GM12878 (cell line): ENCODE results near the gene CACNA1S. TPM values are rescaled to one million over a fixed set of nuclear protein-coding genes. Genes with fewer than 3 reads are reported as not detected.

Experiments
- ATAC-seq: fragments of 200-7000 bp; cut with Tn5 transposase; 3 replicates; pipeline ENCODE4 v1.9.1; 2020; ENCODE audit warnings: mild to moderate bottlenecking, moderate library complexity
- BruUV-seq: library from RNA; stranded (reverse); fragments of 400-500 nt; replicated peaks from 2 replicates; lab custom pipeline; 2021; lab: Mats Ljungman, UMichigan
- CTCF ChIA-PET: fragments of 300-600 bp; sonication (Branson Sonifier 250); formaldehyde crosslinking; extraction: SDS; loops from one replicate; lab custom pipeline; 2021; ENCODE audit warnings: inconsistent platforms; lab: Yijun Ruan, JAX
- POLR2A ChIA-PET: fragments of 350-600 bp; formaldehyde crosslinking; extraction: SDS; loops from one replicate; lab custom pipeline; 2021; ENCODE audit warnings: inconsistent platforms; lab: Charles Lee
- RAD21 ChIA-PET: fragments of 300-600 bp; sonication (Branson Sonifier 250); formaldehyde crosslinking; loops from one replicate; lab custom pipeline; 2023; ENCODE audit warnings: antibody characterized with exemption; ENCODE audit not compliant: unreplicated experiment; lab: Charles Lee
- SMC1A ChIA-PET: fragments of 300-600 bp; sonication (Branson Sonifier 250); formaldehyde crosslinking; loops from one replicate; lab custom pipeline; 2023; ENCODE audit not compliant: unreplicated experiment, uncharacterized antibody; lab: Charles Lee
- DNase-seq: peaks from one replicate; pipeline ENCODE4 v3.0.0-alpha.2; 2011; ENCODE audit warnings: low read depth, low spot score
- FAIRE-seq: peaks from 3 replicates; lab custom pipeline; 2011; peaks lifted over from hg19 to GRCh38; lab: Jason Lieb, UNC
- H2AFZ ChIP-seq: 2 replicates; pipeline ENCODE4 v1.6.0; 2011; ENCODE audit warnings: low read depth, low read length, control low read depth; ENCODE audit not compliant: control insufficient read depth
- H3K27ac ChIP-seq: 2 replicates; pipeline ENCODE4 v1.5.1; 2011; ENCODE audit warnings: control low read depth; ENCODE audit not compliant: control insufficient read depth, insufficient read depth
- H3K27me3 ChIP-seq, 2 experiments: replicated peaks in 1 of 2; 2 replicates each; pipeline versions ENCODE4 v1.6.0 to v1.6.1; 2011; ENCODE audit warnings: low read length in 1 of 2; ENCODE audit not compliant: control insufficient read depth in 2 of 2, insufficient read depth in 2 of 2
- H3K36me3 ChIP-seq, 2 experiments: 2 replicates each; pipeline ENCODE4 v1.5.1; 2011; ENCODE audit warnings: low read length in 1 of 2; ENCODE audit not compliant: control insufficient read depth in 2 of 2, insufficient read depth in 2 of 2
- H3K4me1 ChIP-seq: 2 replicates; pipeline ENCODE4 v1.6.1; 2011; ENCODE audit warnings: mild to moderate bottlenecking, low read length, moderate library complexity, mixed read lengths; ENCODE audit not compliant: control insufficient read depth, insufficient read depth
- H3K4me2 ChIP-seq: 2 replicates; pipeline ENCODE4 v1.6.0; 2011; ENCODE audit warnings: control low read depth; ENCODE audit not compliant: control insufficient read depth, insufficient read depth
- H3K4me3 ChIP-seq: fragments of 200-600 bp; sonication (generic); 2 replicates; pipeline ENCODE4 v1.5.1; 2016
- H3K79me2 ChIP-seq: 2 replicates; pipeline ENCODE4 v1.6.0; 2011; ENCODE audit warnings: low read length; ENCODE audit not compliant: control insufficient read depth, insufficient read depth
- H3K9ac ChIP-seq: 2 replicates; pipeline ENCODE4 v1.8.0; 2011; ENCODE audit warnings: low read length, control low read depth, mixed read lengths; ENCODE audit not compliant: control insufficient read depth, insufficient read depth
- H3K9me3 ChIP-seq: replicated peaks from 3 replicates; pipeline ENCODE4 v1.5.1; 2011; ENCODE audit warnings: mild to moderate bottlenecking, low read length; ENCODE audit not compliant: control insufficient read depth, insufficient read depth
- H4K20me1 ChIP-seq: 2 replicates; pipeline ENCODE4 v1.6.0; 2011; ENCODE audit not compliant: control insufficient read depth, insufficient read depth
- BMI1 ChIP-seq: fragments of 450-650 bp; IDR thresholded peaks from 2 replicates; pipeline ENCODE4 v1.6.1; 2016; ENCODE audit warnings: mild to moderate bottlenecking, moderate library complexity, borderline replicate concordance
- CHD2 ChIP-seq: IDR thresholded peaks from 2 replicates; pipeline ENCODE4 v1.6.1; 2011; ENCODE audit warnings: low read depth, low read length, improper control_type of control experiment, borderline replicate concordance
- HDAC2 ChIP-seq: fragments of 200-600 bp; sonication (generic); IDR thresholded peaks from 2 replicates; pipeline ENCODE4 v1.6.1; 2017
- HDAC6 ChIP-seq: fragments of 200-600 bp; sonication (generic); IDR thresholded peaks from one replicate; pipeline ENCODE4 v1.8.0; 2017; ENCODE audit warnings: antibody characterized with exemption; ENCODE audit not compliant: unreplicated experiment
- LARP7 ChIP-seq: fragments of 450-650 bp; IDR thresholded peaks from 2 replicates; pipeline ENCODE4 v1.6.1; 2017; ENCODE audit warnings: mild to moderate bottlenecking
- NRF1 ChIP-seq: conservative IDR thresholded peaks from 2 replicates; pipeline ENCODE4 v1.6.1; 2011; ENCODE audit warnings: mild to moderate bottlenecking, low read depth, low read length, improper control_type of control experiment
- POLR2AphosphoS2 ChIP-seq: IDR thresholded peaks from 2 replicates; pipeline ENCODE4 v1.6.1; 2011; ENCODE audit warnings: low read depth, mild to moderate bottlenecking, low read length, improper control_type of control experiment, moderate library complexity
- WGBS: methylation state at CpG from one replicate; pipeline ENCODE4 v1.1.6; 2016; ENCODE audit warnings: low lambda C conversion rate; ENCODE audit not compliant: insufficient replicate concordance, insufficient coverage; ENCODE audit errors: missing lambda C conversion rate; 5-methylcytosine and 5-hydroxymethylcytosine counted together
- in situ Hi-C: fragments of 300-500 bp; cut with MboI; formaldehyde crosslinking; loops from 9 replicates; pipeline ENCODE4 v1.14.3; 2018; ENCODE audit warnings: mixed read lengths
- intact Hi-C: fragments of 100-400 bp; cut with micrococcal nuclease; formaldehyde crosslinking; loops from one replicate; pipeline ENCODE4 v1.14.2; 2022; ENCODE audit not compliant: unreplicated experiment
- polyA plus RNA-seq, 11 experiments: library from polyadenylated mRNA; depleted of rRNA in 4 of 11; unstranded in 6 of 11; stranded (reverse) in 5 of 11; fragments of >200 nt; fragmentation: Nextera tagmentation in 4 of 11; fragmentation: Illumina TruSeq in 1 of 11; extraction: Ambion mirVana in 4 of 11; extraction: Trizol in 1 of 11; gene quantifications; 1 replicate in 1 of 11; 2 replicates in 10 of 11; pipeline versions ENCODE4 v1.2.1 to v1.2.3, GENCODE V29; 2011 to 2016; ENCODE audit warnings: inconsistent platforms in 2 of 11, missing spikeins in 2 of 11, low read depth in 1 of 11
- total RNA-seq, 4 experiments: library from RNA; depleted of rRNA in 3 of 4; stranded (reverse); fragments of >200 nt in 3 of 4; fragmentation: Illumina TruSeq in 1 of 4; extraction: Trizol in 1 of 4; gene quantifications; 2 replicates each; pipeline versions ENCODE4 v1.2.1 to v1.2.3, GENCODE V29; 2013 to 2021
- TF ChIP-seq, protein P1 (sequence below): IDR thresholded peaks from 2 replicates; pipeline ENCODE4 v1.6.1; 2012; ENCODE audit warnings: mild to moderate bottlenecking, low read depth, low read length
- TF ChIP-seq, protein P2 (sequence below): fragments of 450-650 bp; IDR thresholded peaks from 2 replicates; pipeline ENCODE4 v1.6.1; 2014; ENCODE audit warnings: mild to moderate bottlenecking
- TF ChIP-seq, protein P3 (sequence below): IDR thresholded peaks from 2 replicates; pipeline ENCODE4 v1.6.1; 2012; ENCODE audit warnings: improper control_type of control experiment, low read depth, low read length; ENCODE audit not compliant: insufficient replicate concordance
- TF ChIP-seq, protein P4 (sequence below): fragments of 450-650 bp; IDR thresholded peaks from 2 replicates; pipeline ENCODE4 v1.6.1; 2017; ENCODE audit warnings: antibody characterized with exemption, mild to moderate bottlenecking, moderate library complexity

Gene CACNA1S
- total and polyA plus RNA-seq, 10 of the 15 experiments (the other 5 are each of a cell fraction or from before 2014, with no cell fraction given) = under 0.01 to 0.04 (median 0.02) TPM; not detected in 6

DNA sequence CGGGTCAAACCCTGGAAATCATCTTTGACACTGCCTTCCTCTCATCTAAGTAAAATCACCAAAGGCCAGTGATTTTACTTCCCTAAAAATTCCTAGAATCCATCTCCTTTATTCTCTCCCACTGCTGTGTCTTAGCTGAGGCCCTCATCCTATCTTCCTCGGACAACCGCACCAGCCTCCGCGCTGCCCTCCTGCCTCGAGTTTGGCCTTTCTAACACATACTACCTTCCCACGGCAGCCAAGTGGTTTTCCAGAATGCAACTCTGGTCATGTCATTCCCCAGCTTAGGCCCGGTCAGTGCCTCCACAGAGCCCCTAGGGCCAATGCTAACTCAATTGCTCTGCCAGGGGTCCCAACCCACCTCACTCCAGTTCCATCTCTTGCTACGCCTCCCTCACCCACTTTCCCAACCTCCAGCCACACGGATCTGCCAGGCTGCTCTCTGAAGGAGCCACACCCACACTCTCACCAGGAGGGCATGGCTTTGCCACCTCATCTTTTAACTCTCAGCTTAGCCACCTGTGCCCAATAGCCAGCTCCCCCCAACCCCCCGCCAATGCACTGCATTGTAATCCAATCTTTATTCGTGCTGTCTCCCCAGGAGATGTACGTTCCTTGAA, 35.3 kb upstream of the CACNA1S start:
- in situ Hi-C loops = no loop called here
- 79% methylated on average over 13 of the region's 13 CpGs for WGBS
- TF ChIP-seq HDAC6 (no peak), BMI1 (no peak), HDAC2 (no peak), POLR2AphosphoS2 (no peak), NRF1 (no peak), LARP7 (no peak), CHD2 (no peak)
- TF ChIP-seq, protein P1, sequence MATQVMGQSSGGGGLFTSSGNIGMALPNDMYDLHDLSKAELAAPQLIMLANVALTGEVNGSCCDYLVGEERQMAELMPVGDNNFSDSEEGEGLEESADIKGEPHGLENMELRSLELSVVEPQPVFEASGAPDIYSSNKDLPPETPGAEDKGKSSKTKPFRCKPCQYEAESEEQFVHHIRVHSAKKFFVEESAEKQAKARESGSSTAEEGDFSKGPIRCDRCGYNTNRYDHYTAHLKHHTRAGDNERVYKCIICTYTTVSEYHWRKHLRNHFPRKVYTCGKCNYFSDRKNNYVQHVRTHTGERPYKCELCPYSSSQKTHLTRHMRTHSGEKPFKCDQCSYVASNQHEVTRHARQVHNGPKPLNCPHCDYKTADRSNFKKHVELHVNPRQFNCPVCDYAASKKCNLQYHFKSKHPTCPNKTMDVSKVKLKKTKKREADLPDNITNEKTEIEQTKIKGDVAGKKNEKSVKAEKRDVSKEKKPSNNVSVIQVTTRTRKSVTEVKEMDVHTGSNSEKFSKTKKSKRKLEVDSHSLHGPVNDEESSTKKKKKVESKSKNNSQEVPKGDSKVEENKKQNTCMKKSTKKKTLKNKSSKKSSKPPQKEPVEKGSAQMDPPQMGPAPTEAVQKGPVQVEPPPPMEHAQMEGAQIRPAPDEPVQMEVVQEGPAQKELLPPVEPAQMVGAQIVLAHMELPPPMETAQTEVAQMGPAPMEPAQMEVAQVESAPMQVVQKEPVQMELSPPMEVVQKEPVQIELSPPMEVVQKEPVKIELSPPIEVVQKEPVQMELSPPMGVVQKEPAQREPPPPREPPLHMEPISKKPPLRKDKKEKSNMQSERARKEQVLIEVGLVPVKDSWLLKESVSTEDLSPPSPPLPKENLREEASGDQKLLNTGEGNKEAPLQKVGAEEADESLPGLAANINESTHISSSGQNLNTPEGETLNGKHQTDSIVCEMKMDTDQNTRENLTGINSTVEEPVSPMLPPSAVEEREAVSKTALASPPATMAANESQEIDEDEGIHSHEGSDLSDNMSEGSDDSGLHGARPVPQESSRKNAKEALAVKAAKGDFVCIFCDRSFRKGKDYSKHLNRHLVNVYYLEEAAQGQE = no peak
- TF ChIP-seq, protein P2, sequence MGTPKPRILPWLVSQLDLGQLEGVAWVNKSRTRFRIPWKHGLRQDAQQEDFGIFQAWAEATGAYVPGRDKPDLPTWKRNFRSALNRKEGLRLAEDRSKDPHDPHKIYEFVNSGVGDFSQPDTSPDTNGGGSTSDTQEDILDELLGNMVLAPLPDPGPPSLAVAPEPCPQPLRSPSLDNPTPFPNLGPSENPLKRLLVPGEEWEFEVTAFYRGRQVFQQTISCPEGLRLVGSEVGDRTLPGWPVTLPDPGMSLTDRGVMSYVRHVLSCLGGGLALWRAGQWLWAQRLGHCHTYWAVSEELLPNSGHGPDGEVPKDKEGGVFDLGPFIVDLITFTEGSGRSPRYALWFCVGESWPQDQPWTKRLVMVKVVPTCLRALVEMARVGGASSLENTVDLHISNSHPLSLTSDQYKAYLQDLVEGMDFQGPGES = no peak
- TF ChIP-seq, protein P3, sequence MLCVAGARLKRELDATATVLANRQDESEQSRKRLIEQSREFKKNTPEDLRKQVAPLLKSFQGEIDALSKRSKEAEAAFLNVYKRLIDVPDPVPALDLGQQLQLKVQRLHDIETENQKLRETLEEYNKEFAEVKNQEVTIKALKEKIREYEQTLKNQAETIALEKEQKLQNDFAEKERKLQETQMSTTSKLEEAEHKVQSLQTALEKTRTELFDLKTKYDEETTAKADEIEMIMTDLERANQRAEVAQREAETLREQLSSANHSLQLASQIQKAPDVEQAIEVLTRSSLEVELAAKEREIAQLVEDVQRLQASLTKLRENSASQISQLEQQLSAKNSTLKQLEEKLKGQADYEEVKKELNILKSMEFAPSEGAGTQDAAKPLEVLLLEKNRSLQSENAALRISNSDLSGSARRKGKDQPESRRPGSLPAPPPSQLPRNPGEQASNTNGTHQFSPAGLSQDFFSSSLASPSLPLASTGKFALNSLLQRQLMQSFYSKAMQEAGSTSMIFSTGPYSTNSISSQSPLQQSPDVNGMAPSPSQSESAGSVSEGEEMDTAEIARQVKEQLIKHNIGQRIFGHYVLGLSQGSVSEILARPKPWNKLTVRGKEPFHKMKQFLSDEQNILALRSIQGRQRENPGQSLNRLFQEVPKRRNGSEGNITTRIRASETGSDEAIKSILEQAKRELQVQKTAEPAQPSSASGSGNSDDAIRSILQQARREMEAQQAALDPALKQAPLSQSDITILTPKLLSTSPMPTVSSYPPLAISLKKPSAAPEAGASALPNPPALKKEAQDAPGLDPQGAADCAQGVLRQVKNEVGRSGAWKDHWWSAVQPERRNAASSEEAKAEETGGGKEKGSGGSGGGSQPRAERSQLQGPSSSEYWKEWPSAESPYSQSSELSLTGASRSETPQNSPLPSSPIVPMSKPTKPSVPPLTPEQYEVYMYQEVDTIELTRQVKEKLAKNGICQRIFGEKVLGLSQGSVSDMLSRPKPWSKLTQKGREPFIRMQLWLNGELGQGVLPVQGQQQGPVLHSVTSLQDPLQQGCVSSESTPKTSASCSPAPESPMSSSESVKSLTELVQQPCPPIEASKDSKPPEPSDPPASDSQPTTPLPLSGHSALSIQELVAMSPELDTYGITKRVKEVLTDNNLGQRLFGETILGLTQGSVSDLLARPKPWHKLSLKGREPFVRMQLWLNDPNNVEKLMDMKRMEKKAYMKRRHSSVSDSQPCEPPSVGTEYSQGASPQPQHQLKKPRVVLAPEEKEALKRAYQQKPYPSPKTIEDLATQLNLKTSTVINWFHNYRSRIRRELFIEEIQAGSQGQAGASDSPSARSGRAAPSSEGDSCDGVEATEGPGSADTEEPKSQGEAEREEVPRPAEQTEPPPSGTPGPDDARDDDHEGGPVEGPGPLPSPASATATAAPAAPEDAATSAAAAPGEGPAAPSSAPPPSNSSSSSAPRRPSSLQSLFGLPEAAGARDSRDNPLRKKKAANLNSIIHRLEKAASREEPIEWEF = no peak
- TF ChIP-seq, protein P4, sequence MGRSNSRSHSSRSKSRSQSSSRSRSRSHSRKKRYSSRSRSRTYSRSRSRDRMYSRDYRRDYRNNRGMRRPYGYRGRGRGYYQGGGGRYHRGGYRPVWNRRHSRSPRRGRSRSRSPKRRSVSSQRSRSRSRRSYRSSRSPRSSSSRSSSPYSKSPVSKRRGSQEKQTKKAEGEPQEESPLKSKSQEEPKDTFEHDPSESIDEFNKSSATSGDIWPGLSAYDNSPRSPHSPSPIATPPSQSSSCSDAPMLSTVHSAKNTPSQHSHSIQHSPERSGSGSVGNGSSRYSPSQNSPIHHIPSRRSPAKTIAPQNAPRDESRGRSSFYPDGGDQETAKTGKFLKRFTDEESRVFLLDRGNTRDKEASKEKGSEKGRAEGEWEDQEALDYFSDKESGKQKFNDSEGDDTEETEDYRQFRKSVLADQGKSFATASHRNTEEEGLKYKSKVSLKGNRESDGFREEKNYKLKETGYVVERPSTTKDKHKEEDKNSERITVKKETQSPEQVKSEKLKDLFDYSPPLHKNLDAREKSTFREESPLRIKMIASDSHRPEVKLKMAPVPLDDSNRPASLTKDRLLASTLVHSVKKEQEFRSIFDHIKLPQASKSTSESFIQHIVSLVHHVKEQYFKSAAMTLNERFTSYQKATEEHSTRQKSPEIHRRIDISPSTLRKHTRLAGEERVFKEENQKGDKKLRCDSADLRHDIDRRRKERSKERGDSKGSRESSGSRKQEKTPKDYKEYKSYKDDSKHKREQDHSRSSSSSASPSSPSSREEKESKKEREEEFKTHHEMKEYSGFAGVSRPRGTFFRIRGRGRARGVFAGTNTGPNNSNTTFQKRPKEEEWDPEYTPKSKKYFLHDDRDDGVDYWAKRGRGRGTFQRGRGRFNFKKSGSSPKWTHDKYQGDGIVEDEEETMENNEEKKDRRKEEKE = no peak

More for the DNA sequence above, 35.3 kb upstream of the CACNA1S start:
- ChIA-PET POLR2A (no interaction called here), CTCF (interaction anchor here (0.7 to 1.4 kb wide), 2 partner anchors 72 to 76 kb away, joined by 3 to 8 read pairs; no protein-coding TSS in a partner anchor), SMC1A (no interaction called here), RAD21 (no interaction called here)
- no peak for DNase-seq
- H3K4me3 ChIP-seq = no peak overlapping the region
- no peaks in the 10 kb centered on the region for H3K79me2 ChIP-seq
- intact Hi-C loops = no loop called here
- no peak overlapping the region for H2AFZ ChIP-seq
- peaks cover 4% of the 10 kb centered on the region in 2 experiments; a peak in 3 of 4 replicates for H3K36me3 ChIP-seq
- no peaks in the 10 kb centered on the region for H3K9me3 ChIP-seq
- no peak for ATAC-seq
- no peak for FAIRE-seq
- no peaks in the 10 kb centered on the region for H3K4me1 ChIP-seq
- no peaks in the 10 kb centered on the region for H3K27me3 ChIP-seq
- no peak overlapping the region for H3K9ac ChIP-seq
- H3K27ac ChIP-seq = no peak overlapping the region
- no peak overlapping the region for H3K4me2 ChIP-seq
- no TSS peak for BruUV-seq
- H4K20me1 ChIP-seq = no peaks in the 10 kb centered on the region
